Uterus (tissue), 2 donors: ENCODE results near the gene INPP5F.

Experiments used
- POLR2A ChIP-seq, 2 donors: fragments of 450-650 bp; IDR thresholded peaks; one replicate each; pipeline ENCODE4 v1.6.1; 2016; ENCODE audit warnings: antibody characterized with exemption in 2 of 2, mild to moderate bottlenecking in 1 of 2, moderate library complexity in 1 of 2
- TF ChIP-seq, protein P1 (sequence below), 4 experiments: fragments of 200-600 bp in 2 of 4; fragments of 450-650 bp in 2 of 4; sonication (generic) in 2 of 4; IDR thresholded peaks; one replicate each; pipeline ENCODE4 v1.5.1; 2016 to 2019; ENCODE audit warnings: antibody characterized with exemption in 4 of 4, mild to moderate bottlenecking in 2 of 4, moderate library complexity in 1 of 4

DNA sequence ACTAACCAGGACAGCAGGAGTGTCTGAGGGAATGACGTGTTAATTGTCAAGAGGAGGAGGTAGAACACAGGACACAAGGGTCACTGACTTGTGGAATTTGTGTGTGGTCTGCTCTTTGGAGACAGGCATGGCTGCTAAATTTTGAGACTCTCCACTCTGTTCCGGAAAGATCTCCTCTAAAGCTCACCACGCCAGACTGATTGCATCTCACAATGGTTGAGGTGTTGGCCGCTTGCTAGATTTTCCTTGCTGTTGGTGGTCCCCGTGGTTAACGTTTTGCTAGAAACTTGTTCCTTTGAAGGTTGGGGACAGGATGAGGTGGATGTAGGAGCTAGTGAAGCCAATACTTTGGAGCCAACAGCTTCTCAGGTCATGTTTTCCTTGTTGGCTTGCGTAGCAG is 89.8 kb downstream of the INPP5F start:
- TF ChIP-seq, protein P1, sequence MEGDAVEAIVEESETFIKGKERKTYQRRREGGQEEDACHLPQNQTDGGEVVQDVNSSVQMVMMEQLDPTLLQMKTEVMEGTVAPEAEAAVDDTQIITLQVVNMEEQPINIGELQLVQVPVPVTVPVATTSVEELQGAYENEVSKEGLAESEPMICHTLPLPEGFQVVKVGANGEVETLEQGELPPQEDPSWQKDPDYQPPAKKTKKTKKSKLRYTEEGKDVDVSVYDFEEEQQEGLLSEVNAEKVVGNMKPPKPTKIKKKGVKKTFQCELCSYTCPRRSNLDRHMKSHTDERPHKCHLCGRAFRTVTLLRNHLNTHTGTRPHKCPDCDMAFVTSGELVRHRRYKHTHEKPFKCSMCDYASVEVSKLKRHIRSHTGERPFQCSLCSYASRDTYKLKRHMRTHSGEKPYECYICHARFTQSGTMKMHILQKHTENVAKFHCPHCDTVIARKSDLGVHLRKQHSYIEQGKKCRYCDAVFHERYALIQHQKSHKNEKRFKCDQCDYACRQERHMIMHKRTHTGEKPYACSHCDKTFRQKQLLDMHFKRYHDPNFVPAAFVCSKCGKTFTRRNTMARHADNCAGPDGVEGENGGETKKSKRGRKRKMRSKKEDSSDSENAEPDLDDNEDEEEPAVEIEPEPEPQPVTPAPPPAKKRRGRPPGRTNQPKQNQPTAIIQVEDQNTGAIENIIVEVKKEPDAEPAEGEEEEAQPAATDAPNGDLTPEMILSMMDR (IDR thresholded peaks at IDR 0.05) = no peak
- no peak for TF ChIP-seq POLR2A (IDR thresholded peaks at IDR 0.05)
